ENCODE results near the gene SLC9A3.

- TF ChIP-seq CTCF (conservative IDR thresholded peaks at IDR 0.05 in 1 of 2, IDR thresholded peaks at IDR 0.05 in 1 of 2; ENCODE audit: extremely low read depth in 1 of 2, insufficient read depth in 1 of 2, low read depth in 1 of 2, low read length in 2 of 2) (no peak), EZH2 (IDR thresholded peaks at IDR 0.05; ENCODE audit: borderline replicate concordance, low read length) (no peak)
These were observed 22.2 kb upstream of the SLC9A3 start for GRCh38 chr5:546376-546908.

Data from mammary epithelial cell (primary cell).